HepG2 (cell line): ENCODE data around the gene VSIR. TPM values are rescaled to one million over a fixed set of nuclear protein-coding genes. Genes with fewer than 3 reads are reported as not detected.

ENCODE experiments used
- ATAC-seq: fragments of 200-7000 bp; cut with Tn5 transposase; 3 replicates; pipeline ENCODE4 v1.9.1; 2020; ENCODE audit warnings: mild to moderate bottlenecking, moderate library complexity
- BruUV-seq: library from RNA; stranded (reverse); fragments of 400-500 nt; replicated peaks from 2 replicates; lab custom pipeline; 2021; lab: Mats Ljungman, UMichigan
- CTCF ChIA-PET: fragments of 300-600 bp; formaldehyde crosslinking; extraction: SDS; loops from one replicate; lab custom pipeline; 2021; ENCODE audit warnings: low total read pairs, inconsistent platforms, low intra/inter-chr PET ratio; lab: Yijun Ruan, JAX
- POLR2A ChIA-PET: fragments of 350-600 bp; sonication (Branson Sonifier 250); formaldehyde crosslinking; loops from one replicate; lab custom pipeline; 2020; ENCODE audit warnings: antibody characterized with exemption, inconsistent platforms; lab: Yijun Ruan, JAX
- DNase-seq: peaks from one replicate; pipeline ENCODE4 v3.0.0-alpha.2; 2015; ENCODE audit warnings: low spot score
- FAIRE-seq: peaks from 3 replicates; lab custom pipeline; 2011; peaks lifted over from hg19 to GRCh38; lab: Jason Lieb, UNC
- H2AFZ ChIP-seq: one replicate; pipeline ENCODE4 v1.6.1; 2011; ENCODE audit warnings: low read length, inconsistent platforms
- H3K27ac ChIP-seq: fragments of 300-600 bp; 3 replicates; pipeline ENCODE4 v1.8.0; 2011; ENCODE audit warnings: mixed run types, mild to moderate bottlenecking, mixed read lengths, low read length, inconsistent platforms; ENCODE audit not compliant: insufficient read depth; ENCODE audit errors: extremely low read length
- H3K27me3 ChIP-seq, 2 experiments: fragments of 200-600 bp in 1 of 2; 2 replicates in 1 of 2; 3 replicates in 1 of 2; pipeline versions ENCODE4 v1.6.0 to v1.8.0; 2011; ENCODE audit warnings: low read length in 2 of 2, mild to moderate bottlenecking in 2 of 2, moderate library complexity in 2 of 2, inconsistent platforms in 1 of 2; ENCODE audit not compliant: insufficient read depth in 2 of 2, control insufficient read depth in 1 of 2
- H3K36me3 ChIP-seq, 2 experiments: fragments of 200-600 bp in 1 of 2; replicated peaks in 1 of 2; 2 replicates in 1 of 2; 3 replicates in 1 of 2; pipeline versions ENCODE4 v1.5.1 to v1.8.0; 2011; ENCODE audit warnings: low read length in 2 of 2, inconsistent platforms in 1 of 2; ENCODE audit not compliant: insufficient read depth in 2 of 2, control insufficient read depth in 1 of 2
- H3K4me1 ChIP-seq: 2 replicates; pipeline ENCODE4 v1.5.1; 2012; ENCODE audit warnings: low read length, inconsistent platforms; ENCODE audit not compliant: insufficient read depth
- H3K4me2 ChIP-seq: 2 replicates; pipeline ENCODE4 v1.6.0; 2011; ENCODE audit warnings: low read depth, low read length, inconsistent platforms
- H3K4me3 ChIP-seq, 3 experiments: fragments of 200-600 bp in 1 of 3; sonication (generic), shearing (Covaris generic) in 1 of 3; replicated peaks in 1 of 3; 2 replicates each; pipeline ENCODE4 v1.5.1; 2011 to 2016; ENCODE audit warnings: low read length in 3 of 3, inconsistent platforms in 2 of 3, low read depth in 2 of 3, mild to moderate bottlenecking in 2 of 3, control low read depth in 1 of 3, mixed read lengths in 1 of 3; ENCODE audit not compliant: insufficient read depth in 1 of 3
- H3K79me2 ChIP-seq: one replicate; pipeline ENCODE4 v1.6.1; 2011; ENCODE audit warnings: low read length, inconsistent platforms; ENCODE audit not compliant: insufficient read depth
- H3K9ac ChIP-seq: 2 replicates; pipeline ENCODE4 v1.6.0; 2011; ENCODE audit warnings: mild to moderate bottlenecking, low read depth, low read length, inconsistent platforms; ENCODE audit not compliant: insufficient read depth
- H3K9me3 ChIP-seq: 2 replicates; pipeline ENCODE4 v1.5.1; 2012; ENCODE audit warnings: mild to moderate bottlenecking, low read length
- H4K20me1 ChIP-seq: 2 replicates; pipeline ENCODE4 v1.6.0; 2011; ENCODE audit warnings: inconsistent platforms, mild to moderate bottlenecking, low read length, moderate library complexity; ENCODE audit not compliant: insufficient read depth
- DNMT3B ChIP-seq: conservative IDR thresholded peaks from 2 replicates; pipeline ENCODE4 v1.6.1; 2016; ENCODE audit warnings: missing biosample characterization, control low read depth
- NFE2L1 ChIP-seq: sonication (generic); formaldehyde crosslinking; IDR thresholded peaks from 2 replicates; pipeline ENCODE4 v1.4.0; 2020; ENCODE audit warnings: missing genetic modification reagents, mild to moderate bottlenecking, borderline replicate concordance
- SCMH1 ChIP-seq: sonication (generic); formaldehyde crosslinking; IDR thresholded peaks from 2 replicates; pipeline ENCODE4 v1.9.0; 2021; ENCODE audit warnings: missing genetic modification reagents, mild to moderate bottlenecking, borderline replicate concordance
- U2AF2 ChIP-seq: fragments of 200-400 bp; formaldehyde crosslinking; IDR thresholded peaks from 2 replicates; pipeline ENCODE4 v1.6.1; 2017; ENCODE audit warnings: low read depth, mild to moderate bottlenecking, low read length
- ZNF570 ChIP-seq: sonication (generic); formaldehyde crosslinking; IDR thresholded peaks from 2 replicates; pipeline ENCODE4 v1.4.0; 2020; ENCODE audit warnings: mild to moderate bottlenecking, missing genetic modification reagents, borderline replicate concordance
- WGBS: methylation state at CpG from one replicate; pipeline ENCODE4 v1.1.6; 2017; ENCODE audit warnings: low lambda C conversion rate; 5-methylcytosine and 5-hydroxymethylcytosine counted together
- in situ Hi-C: cut with HindIII; loops from 2 replicates; pipeline ENCODE4 v1.10.0; 2017; ENCODE audit warnings: low pct_unique_long_range_greater_than_20kb; ENCODE audit not compliant: extremely low pct_ligation_motif_present
- intact Hi-C: fragments of 100-400 bp; cut with micrococcal nuclease; formaldehyde crosslinking; loops from one replicate; pipeline ENCODE4 v1.10.0; 2022; ENCODE audit not compliant: unreplicated experiment
- polyA plus RNA-seq, 8 experiments: library from polyadenylated mRNA; depleted of rRNA in 3 of 8; stranded (reverse) in 7 of 8; unstranded in 1 of 8; fragments of >200 nt; fragmentation: Illumina TruSeq in 4 of 8; extraction: Trizol in 4 of 8; gene quantifications; 2 replicates each; pipeline versions ENCODE4 v1.2.1 to v1.2.3, GENCODE V29; 2011 to 2016; ENCODE audit warnings: low read depth in 4 of 8, missing spikeins in 1 of 8, mixed read lengths in 1 of 8; ENCODE audit not compliant: insufficient read depth in 1 of 8
- total RNA-seq, 5 experiments: library from RNA; depleted of rRNA; stranded (reverse); fragments of >200 nt; fragmentation: Illumina TruSeq; extraction: Trizol; gene quantifications; 2 replicates each; pipeline ENCODE4 v1.2.3, GENCODE V29; 2016; ENCODE audit warnings: low read depth in 1 of 5
- TF ChIP-seq, protein P1 (sequence below): IDR thresholded peaks from 2 replicates; pipeline ENCODE4 v1.6.1; 2016; ENCODE audit warnings: low read depth, missing genetic modification reagents, missing compliant biosample characterization
- TF ChIP-seq, protein P2 (sequence below): sonication (generic); formaldehyde crosslinking; IDR thresholded peaks from 2 replicates; pipeline ENCODE4 v1.4.0; 2020; ENCODE audit warnings: mild to moderate bottlenecking, missing genetic modification reagents
- TF ChIP-seq, protein P3 (sequence below): sonication (generic); formaldehyde crosslinking; IDR thresholded peaks from 2 replicates; pipeline ENCODE4 v1.8.0; 2022; ENCODE audit warnings: mild to moderate bottlenecking, missing genetic modification reagents, borderline replicate concordance
- TF ChIP-seq, protein P4 (sequence below), 2 experiments: sonication (generic) in 1 of 2; formaldehyde crosslinking in 1 of 2; IDR thresholded peaks; 2 replicates each; pipeline versions ENCODE4 v1.4.0 to v1.6.1; 2018 to 2020; ENCODE audit warnings: missing genetic modification reagents in 2 of 2, borderline replicate concordance in 1 of 2, low read depth in 1 of 2, mild to moderate bottlenecking in 1 of 2, missing biosample characterization in 1 of 2

The VSIR gene
- total and polyA plus RNA-seq, 2 of the 13 experiments (the other 11 are each of a cell fraction or from before 2014, with no cell fraction given) = 0.44 to 3.2 TPM

DNA sequence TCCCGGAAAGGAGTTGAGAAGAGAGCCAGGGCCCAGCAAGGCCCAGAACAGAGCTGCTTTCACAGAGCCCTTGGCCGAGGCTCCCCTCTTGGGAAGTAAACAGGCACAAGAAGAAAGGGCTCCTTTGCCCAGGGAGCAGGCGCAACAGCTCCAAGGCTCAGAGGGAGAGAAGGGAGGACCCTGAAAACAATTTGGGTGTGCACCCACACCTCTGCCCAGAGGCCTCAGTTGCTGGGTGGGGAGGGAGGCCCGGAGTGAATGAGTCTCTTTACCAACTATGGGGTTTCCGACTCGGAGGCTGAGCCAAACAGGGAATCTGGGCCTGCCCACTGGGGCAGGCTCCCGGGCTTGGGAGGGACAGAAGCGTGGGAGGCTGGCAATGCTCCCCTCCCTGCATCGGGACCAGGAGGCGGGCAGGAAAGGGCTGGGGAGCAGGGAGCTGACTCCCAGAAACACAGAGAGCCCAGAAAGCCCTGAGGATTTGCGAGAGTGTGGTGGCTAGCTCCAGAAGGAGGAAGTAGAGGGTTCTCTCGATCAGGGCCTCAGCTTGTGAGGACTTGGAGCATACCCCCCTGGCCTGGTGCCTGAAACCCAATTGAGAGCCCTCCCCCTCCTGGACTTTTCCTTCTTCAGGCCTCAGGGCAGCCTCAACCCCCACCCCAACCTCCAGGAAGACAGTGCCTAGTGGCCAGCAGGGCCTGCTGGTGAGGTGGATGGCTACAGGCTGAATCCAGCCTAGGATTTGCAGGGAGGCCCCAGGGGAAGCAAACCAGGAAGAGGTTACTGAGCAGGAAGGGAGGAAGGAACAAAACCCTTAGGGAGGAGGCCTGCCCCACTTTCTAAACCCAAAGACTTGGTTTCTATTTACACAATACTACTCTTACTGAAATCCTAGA, 59.9 kb downstream of the VSIR start (continued):
- TF ChIP-seq, protein P1, sequence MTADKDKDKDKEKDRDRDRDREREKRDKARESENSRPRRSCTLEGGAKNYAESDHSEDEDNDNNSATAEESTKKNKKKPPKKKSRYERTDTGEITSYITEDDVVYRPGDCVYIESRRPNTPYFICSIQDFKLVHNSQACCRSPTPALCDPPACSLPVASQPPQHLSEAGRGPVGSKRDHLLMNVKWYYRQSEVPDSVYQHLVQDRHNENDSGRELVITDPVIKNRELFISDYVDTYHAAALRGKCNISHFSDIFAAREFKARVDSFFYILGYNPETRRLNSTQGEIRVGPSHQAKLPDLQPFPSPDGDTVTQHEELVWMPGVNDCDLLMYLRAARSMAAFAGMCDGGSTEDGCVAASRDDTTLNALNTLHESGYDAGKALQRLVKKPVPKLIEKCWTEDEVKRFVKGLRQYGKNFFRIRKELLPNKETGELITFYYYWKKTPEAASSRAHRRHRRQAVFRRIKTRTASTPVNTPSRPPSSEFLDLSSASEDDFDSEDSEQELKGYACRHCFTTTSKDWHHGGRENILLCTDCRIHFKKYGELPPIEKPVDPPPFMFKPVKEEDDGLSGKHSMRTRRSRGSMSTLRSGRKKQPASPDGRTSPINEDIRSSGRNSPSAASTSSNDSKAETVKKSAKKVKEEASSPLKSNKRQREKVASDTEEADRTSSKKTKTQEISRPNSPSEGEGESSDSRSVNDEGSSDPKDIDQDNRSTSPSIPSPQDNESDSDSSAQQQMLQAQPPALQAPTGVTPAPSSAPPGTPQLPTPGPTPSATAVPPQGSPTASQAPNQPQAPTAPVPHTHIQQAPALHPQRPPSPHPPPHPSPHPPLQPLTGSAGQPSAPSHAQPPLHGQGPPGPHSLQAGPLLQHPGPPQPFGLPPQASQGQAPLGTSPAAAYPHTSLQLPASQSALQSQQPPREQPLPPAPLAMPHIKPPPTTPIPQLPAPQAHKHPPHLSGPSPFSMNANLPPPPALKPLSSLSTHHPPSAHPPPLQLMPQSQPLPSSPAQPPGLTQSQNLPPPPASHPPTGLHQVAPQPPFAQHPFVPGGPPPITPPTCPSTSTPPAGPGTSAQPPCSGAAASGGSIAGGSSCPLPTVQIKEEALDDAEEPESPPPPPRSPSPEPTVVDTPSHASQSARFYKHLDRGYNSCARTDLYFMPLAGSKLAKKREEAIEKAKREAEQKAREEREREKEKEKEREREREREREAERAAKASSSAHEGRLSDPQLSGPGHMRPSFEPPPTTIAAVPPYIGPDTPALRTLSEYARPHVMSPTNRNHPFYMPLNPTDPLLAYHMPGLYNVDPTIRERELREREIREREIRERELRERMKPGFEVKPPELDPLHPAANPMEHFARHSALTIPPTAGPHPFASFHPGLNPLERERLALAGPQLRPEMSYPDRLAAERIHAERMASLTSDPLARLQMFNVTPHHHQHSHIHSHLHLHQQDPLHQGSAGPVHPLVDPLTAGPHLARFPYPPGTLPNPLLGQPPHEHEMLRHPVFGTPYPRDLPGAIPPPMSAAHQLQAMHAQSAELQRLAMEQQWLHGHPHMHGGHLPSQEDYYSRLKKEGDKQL = no peak
- TF ChIP-seq, protein P2, sequence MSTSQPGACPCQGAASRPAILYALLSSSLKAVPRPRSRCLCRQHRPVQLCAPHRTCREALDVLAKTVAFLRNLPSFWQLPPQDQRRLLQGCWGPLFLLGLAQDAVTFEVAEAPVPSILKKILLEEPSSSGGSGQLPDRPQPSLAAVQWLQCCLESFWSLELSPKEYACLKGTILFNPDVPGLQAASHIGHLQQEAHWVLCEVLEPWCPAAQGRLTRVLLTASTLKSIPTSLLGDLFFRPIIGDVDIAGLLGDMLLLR (CRISPR knock-in tag) = no peak
- TF ChIP-seq, all 625 proteins: peak for 0

DNA sequence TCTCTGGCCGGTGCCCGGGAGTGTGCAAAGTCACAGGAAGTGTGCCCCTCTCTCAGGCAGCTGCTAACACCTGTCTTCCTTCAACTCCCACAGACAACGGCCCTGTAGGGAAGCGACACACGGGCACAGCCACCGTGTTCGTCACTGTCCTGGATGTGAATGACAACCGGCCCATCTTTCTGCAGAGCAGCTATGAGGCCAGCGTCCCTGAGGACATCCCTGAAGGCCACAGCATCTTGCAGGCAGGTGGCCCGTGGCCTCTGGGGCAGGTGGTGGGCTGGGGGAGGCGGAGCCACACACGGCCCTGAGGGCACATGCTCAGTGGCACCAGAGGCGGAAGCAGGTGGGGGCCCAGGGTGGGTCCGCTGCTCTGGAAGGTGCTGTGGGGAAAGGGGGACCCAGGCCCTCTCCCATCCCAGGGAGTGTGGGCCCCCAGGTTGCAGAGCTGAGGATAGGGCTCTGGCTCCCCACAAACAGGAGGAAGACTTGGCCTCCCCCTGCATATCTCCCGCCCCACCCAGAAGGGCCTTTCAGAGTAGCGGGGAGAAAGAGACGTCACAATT, 60.7 kb downstream of the VSIR start:
- in situ Hi-C loops = no loop called here
- POLR2A ChIA-PET = no interaction called here
- TF ChIP-seq, protein P3, sequence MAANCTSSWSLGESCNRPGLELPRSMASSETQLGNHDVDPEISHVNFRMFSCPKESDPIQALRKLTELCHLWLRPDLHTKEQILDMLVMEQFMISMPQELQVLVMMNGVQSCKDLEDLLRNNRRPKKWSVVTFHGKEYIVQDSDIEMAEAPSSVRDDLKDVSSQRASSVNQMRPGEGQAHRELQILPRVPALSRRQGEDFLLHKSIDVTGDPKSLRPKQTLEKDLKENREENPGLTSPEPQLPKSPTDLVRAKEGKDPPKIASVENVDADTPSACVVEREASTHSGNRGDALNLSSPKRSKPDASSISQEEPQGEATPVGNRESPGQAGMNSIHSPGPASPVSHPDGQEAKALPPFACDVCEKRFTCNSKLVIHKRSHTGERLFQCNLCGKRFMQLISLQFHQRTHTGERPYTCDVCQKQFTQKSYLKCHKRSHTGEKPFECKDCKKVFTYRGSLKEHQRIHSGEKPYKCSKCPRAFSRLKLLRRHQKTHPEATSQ = no peak
- TF ChIP-seq, protein P4, sequence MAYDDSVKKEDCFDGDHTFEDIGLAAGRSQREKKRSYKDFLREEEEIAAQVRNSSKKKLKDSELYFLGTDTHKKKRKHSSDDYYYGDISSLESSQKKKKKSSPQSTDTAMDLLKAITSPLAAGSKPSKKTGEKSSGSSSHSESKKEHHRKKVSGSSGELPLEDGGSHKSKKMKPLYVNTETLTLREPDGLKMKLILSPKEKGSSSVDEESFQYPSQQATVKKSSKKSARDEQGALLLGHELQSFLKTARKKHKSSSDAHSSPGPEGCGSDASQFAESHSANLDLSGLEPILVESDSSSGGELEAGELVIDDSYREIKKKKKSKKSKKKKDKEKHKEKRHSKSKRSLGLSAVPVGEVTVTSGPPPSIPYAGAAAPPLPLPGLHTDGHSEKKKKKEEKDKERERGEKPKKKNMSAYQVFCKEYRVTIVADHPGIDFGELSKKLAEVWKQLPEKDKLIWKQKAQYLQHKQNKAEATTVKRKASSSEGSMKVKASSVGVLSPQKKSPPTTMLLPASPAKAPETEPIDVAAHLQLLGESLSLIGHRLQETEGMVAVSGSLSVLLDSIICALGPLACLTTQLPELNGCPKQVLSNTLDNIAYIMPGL (CRISPR knock-in tag; IDR thresholded peaks at IDR 0.05; ENCODE audit: borderline replicate concordance in 1 of 2, low read depth in 1 of 2) = no peak
- TF ChIP-seq U2AF2 = no peak
- TF ChIP-seq DNMT3B (CRISPR knock-in tag) = no peak
- no peak for TF ChIP-seq NFE2L1 (CRISPR knock-in tag)
- no peak for TF ChIP-seq ZNF570 (CRISPR knock-in tag)
- TF ChIP-seq SCMH1 = no peak

More for the DNA sequence above, 60.7 kb downstream of the VSIR start:
- H3K4me1 ChIP-seq = no peaks in the 10 kb centered on the region
- DNase-seq = no peak
- H4K20me1 ChIP-seq = no peaks in the 10 kb centered on the region
- BruUV-seq = no TSS peak
- H3K36me3 ChIP-seq = no peaks in the 10 kb centered on the region
- WGBS = 0% methylated on average over 2 of the region's 17 CpGs
- H3K79me2 ChIP-seq = no peaks in the 10 kb centered on the region
- CTCF ChIA-PET = no interaction called here
- H3K27ac ChIP-seq = no peak overlapping the region
- peaks cover 10 to 44% of the 10 kb centered on the region in 2 experiments for H3K27me3 ChIP-seq
- intact Hi-C loops = no loop called here
- ATAC-seq = no peak
- H3K9me3 ChIP-seq = no peaks in the 10 kb centered on the region
- H2AFZ ChIP-seq = no peak overlapping the region
- no peak for FAIRE-seq
- no peak overlapping the region for H3K9ac ChIP-seq
- no peak overlapping the region for H3K4me2 ChIP-seq
- no peak overlapping the region for H3K4me3 ChIP-seq
